Fibroblast of lung (primary cell): Measurements from ENCODE around the gene MCF2L. TPM values are rescaled to one million over a fixed set of nuclear protein-coding genes. Genes with fewer than 3 reads are reported as not detected.
"Not testable (repeated sequence)": the region's sequence is repeated elsewhere in the genome, so short reads cannot be mapped to it uniquely, and the experiment has no call there.

Source experiments
- DNase-seq, 2 donors: peaks; one replicate each; pipeline versions ENCODE4 v3.0.0 to v3.0.0-alpha.2; 2010; ENCODE audit warnings: low read depth in 2 of 2
- H2AFZ ChIP-seq: 2 replicates; pipeline ENCODE4 v1.5.1; 2012; ENCODE audit warnings: low read length, control low read depth, inconsistent platforms
- H3K27ac ChIP-seq: 2 replicates; pipeline ENCODE4 v1.5.1; 2011; ENCODE audit warnings: low read length, control low read depth; ENCODE audit not compliant: insufficient read depth
- H3K27me3 ChIP-seq: 2 replicates; pipeline ENCODE4 v1.5.1; 2011; ENCODE audit warnings: mild to moderate bottlenecking, low read length; ENCODE audit not compliant: control insufficient read depth, insufficient read depth
- H3K36me3 ChIP-seq: 2 replicates; pipeline ENCODE4 v1.5.1; 2011; ENCODE audit warnings: low read length; ENCODE audit not compliant: control insufficient read depth, insufficient read depth
- H3K4me1 ChIP-seq: 2 replicates; pipeline ENCODE4 v1.5.1; 2011; ENCODE audit warnings: low read length; ENCODE audit not compliant: control insufficient read depth, insufficient read depth; ENCODE audit errors: extremely low read depth
- H3K4me2 ChIP-seq: 2 replicates; pipeline ENCODE4 v1.5.1; 2011; ENCODE audit warnings: low read length, control low read depth; ENCODE audit not compliant: insufficient read depth; ENCODE audit errors: extremely low read depth
- H3K4me3 ChIP-seq, 4 experiments: fragments of 200-600 bp in 1 of 4; sonication (generic) in 1 of 4; replicated peaks in 1 of 4; 2 replicates each; pipeline ENCODE4 v1.5.1; 2011 to 2016; ENCODE audit warnings: low read length in 4 of 4, low read depth in 3 of 4, mild to moderate bottlenecking in 3 of 4, control low read depth in 2 of 4, inconsistent platforms in 1 of 4, mixed read lengths in 1 of 4; ENCODE audit not compliant: insufficient read depth in 1 of 4; ENCODE audit errors: control extremely low read depth in 1 of 4
- H3K79me2 ChIP-seq: 2 replicates; pipeline ENCODE4 v1.5.1; 2012; ENCODE audit warnings: mild to moderate bottlenecking, low read length, inconsistent platforms; ENCODE audit not compliant: control insufficient read depth, insufficient read depth
- H3K9ac ChIP-seq: 2 replicates; pipeline ENCODE4 v1.5.1; 2011; ENCODE audit warnings: mild to moderate bottlenecking, low read length, control low read depth; ENCODE audit not compliant: insufficient read depth
- H3K9me3 ChIP-seq: 2 replicates; pipeline ENCODE4 v1.5.1; 2012; ENCODE audit warnings: low read depth, low read length; ENCODE audit not compliant: control insufficient read depth, insufficient read depth
- H4K20me1 ChIP-seq: 2 replicates; pipeline ENCODE4 v1.5.1; 2011; ENCODE audit warnings: low read length; ENCODE audit not compliant: control insufficient read depth, insufficient read depth; ENCODE audit errors: extremely low read depth
- EZH2 ChIP-seq: IDR thresholded peaks from 2 replicates; pipeline ENCODE4 v1.5.1; 2012; ENCODE audit warnings: low read length, control low read depth, mild to moderate bottlenecking; ENCODE audit errors: missing control alignments
- polyA plus RNA-seq, 2 donors: library from polyadenylated mRNA; depleted of rRNA in 1 of 2; stranded (reverse) in 1 of 2; unstranded in 1 of 2; fragments of >200 nt; gene quantifications; 2 replicates each; pipeline ENCODE4 v1.2.1, GENCODE V29; 2011 to 2012; ENCODE audit warnings: missing spikeins in 1 of 2
- total RNA-seq: library from RNA; depleted of rRNA; stranded (reverse); fragments of >200 nt; gene quantifications from 2 replicates; pipeline ENCODE4 v1.2.1, GENCODE V29; 2014
- TF ChIP-seq, protein P1 (sequence below), 2 donors: IDR thresholded peaks in 1 of 2; conservative IDR thresholded peaks in 1 of 2; 1 replicate in 1 of 2; 2 replicates in 1 of 2; pipeline ENCODE4 v1.5.1; 2011 to 2012; ENCODE audit warnings: low read length in 2 of 2, control low read depth in 1 of 2, inconsistent platforms in 1 of 2, low read depth in 1 of 2, mild to moderate bottlenecking in 1 of 2

Gene MCF2L
- total and polyA plus RNA-seq, 2 donors (not counting 1 experiment from before 2014, with no cell fraction given) = 0.18 to 3.3 TPM

- not testable (repeated sequence) for H3K4me2 ChIP-seq, H2AFZ ChIP-seq, H3K4me1 ChIP-seq, DNase-seq, H3K4me3 ChIP-seq, H3K79me2 ChIP-seq, H3K27ac ChIP-seq, H3K9ac ChIP-seq, H3K36me3 ChIP-seq, H3K9me3 ChIP-seq, H4K20me1 ChIP-seq
- H3K27me3 ChIP-seq = peaks cover 19% of the 10 kb centered on the region
Measured at GRCh38 chr13:113112475-113112874, 143.5 kb downstream of the MCF2L start.

DNA sequence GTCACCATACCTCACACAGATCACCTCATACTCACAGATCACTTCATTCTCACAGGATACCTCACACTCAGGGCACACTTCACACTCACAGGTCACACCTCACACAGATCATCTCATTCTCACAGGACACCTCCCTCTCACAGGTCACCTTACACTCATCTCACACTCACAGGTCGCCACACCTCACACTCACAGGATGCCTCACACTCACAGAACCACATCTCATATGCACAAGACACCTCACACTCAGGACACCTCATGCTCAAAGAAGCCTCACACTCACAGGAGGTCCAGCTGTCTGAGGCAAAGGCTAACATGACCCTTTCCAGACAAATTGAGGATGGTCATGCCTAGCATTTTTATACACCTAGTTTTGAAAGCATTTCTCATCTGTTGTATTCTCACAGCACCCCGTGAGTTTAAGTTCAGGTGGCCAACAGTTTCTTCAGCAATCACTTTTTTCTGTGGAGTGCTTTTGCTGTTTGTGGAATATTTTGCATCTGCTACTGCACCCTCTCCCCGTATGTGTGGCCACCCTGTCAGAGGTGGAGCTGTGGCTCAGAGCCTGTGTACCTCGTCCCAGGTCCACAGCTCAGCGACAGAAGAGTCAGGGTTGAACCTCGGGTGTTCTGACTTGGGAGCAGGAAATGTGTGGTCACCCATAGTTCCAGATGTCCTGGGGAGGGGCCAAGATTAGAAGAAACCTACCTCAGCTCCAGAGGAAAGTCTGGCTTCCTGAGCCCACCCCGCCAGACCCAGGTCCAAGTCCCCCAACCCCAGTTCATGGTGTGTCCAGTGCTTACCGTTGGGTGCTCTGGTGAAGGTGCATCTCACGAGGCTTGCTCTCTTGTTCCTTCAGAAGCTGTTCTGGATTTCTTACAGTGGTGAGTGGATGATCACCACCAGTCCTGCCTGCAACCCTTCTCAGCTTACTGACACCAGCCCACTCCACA is 144.2 kb downstream of the MCF2L start:
- Histone ChIP-seq H3K4me2 (no peak overlapping the region), H3K4me3 (no peak overlapping the region), H3K9ac (no peak overlapping the region), H3K27ac (no peak overlapping the region), H3K79me2 (no peaks in the 10 kb centered on the region), H4K20me1 (no peaks in the 10 kb centered on the region), H3K9me3 (no peaks in the 10 kb centered on the region), H3K27me3 (peaks cover 19% of the 10 kb centered on the region), H3K4me1 (no peaks in the 10 kb centered on the region), H3K36me3 (no peaks in the 10 kb centered on the region), H2AFZ (no peak overlapping the region)
- DNase-seq = no peak
- TF ChIP-seq, protein P1, sequence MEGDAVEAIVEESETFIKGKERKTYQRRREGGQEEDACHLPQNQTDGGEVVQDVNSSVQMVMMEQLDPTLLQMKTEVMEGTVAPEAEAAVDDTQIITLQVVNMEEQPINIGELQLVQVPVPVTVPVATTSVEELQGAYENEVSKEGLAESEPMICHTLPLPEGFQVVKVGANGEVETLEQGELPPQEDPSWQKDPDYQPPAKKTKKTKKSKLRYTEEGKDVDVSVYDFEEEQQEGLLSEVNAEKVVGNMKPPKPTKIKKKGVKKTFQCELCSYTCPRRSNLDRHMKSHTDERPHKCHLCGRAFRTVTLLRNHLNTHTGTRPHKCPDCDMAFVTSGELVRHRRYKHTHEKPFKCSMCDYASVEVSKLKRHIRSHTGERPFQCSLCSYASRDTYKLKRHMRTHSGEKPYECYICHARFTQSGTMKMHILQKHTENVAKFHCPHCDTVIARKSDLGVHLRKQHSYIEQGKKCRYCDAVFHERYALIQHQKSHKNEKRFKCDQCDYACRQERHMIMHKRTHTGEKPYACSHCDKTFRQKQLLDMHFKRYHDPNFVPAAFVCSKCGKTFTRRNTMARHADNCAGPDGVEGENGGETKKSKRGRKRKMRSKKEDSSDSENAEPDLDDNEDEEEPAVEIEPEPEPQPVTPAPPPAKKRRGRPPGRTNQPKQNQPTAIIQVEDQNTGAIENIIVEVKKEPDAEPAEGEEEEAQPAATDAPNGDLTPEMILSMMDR (conservative IDR thresholded peaks at IDR 0.05 in 1 of 2, IDR thresholded peaks at IDR 0.05 in 1 of 2; ENCODE audit: low read depth in 1 of 2, low read length in 2 of 2) = no peak
- TF ChIP-seq EZH2 = no peak

- no peak for TF ChIP-seq EZH2
- TF ChIP-seq, protein P1 (conservative IDR thresholded peaks at IDR 0.05 in 1 of 2, IDR thresholded peaks at IDR 0.05 in 1 of 2; ENCODE audit: low read depth in 1 of 2, low read length in 2 of 2) = no peak
- Histone ChIP-seq H3K27ac (no peak overlapping the region), H3K4me1 (no peaks in the 10 kb centered on the region), H3K9me3 (no peaks in the 10 kb centered on the region), H3K36me3 (no peaks in the 10 kb centered on the region), H2AFZ (no peak overlapping the region), H3K9ac (no peak overlapping the region), H4K20me1 (no peaks in the 10 kb centered on the region), H3K79me2 (no peaks in the 10 kb centered on the region), H3K4me3 (no peak overlapping the region), H3K27me3 (peaks cover 19% of the 10 kb centered on the region), H3K4me2 (no peak overlapping the region)
- DNase-seq = no peak
Measured at GRCh38 chr13:113113846-113114271, 144.8 kb downstream of the MCF2L start.
